SK-N-MC (cell line): Measurements from ENCODE around the gene CDC42EP1.

Experiments used
- DNase-seq: peaks from one replicate; pipeline ENCODE4 v3.0.0-alpha.2; 2011; ENCODE audit warnings: low read depth, low spot score
- H3K27ac ChIP-seq: fragments of 200-600 bp; sonication (generic); 2 replicates; pipeline ENCODE4 v1.5.1; 2016; ENCODE audit warnings: mixed run types
- H3K36me3 ChIP-seq: fragments of 200-600 bp; sonication (generic); 2 replicates; pipeline ENCODE4 v1.6.1; 2017; ENCODE audit warnings: antibody characterized with exemption, low read length, mixed read lengths; ENCODE audit not compliant: insufficient read depth
- H3K4me3 ChIP-seq: fragments of 200-600 bp; sonication (generic); 2 replicates; pipeline ENCODE4 v1.5.1; 2016
- H3K9ac ChIP-seq: fragments of 200-600 bp; sonication (generic); 2 replicates; pipeline ENCODE4 v1.8.0; 2017; ENCODE audit warnings: mixed run types, mixed read lengths; ENCODE audit not compliant: insufficient read length
- H3K9me3 ChIP-seq: fragments of 200-600 bp; sonication (generic); 2 replicates; pipeline ENCODE4 v1.6.1; 2017; ENCODE audit warnings: low read depth, mild to moderate bottlenecking, antibody characterized with exemption, low read length, moderate library complexity, mixed read lengths
- EZH2 ChIP-seq: fragments of 200-600 bp; sonication (generic); IDR thresholded peaks from one replicate; pipeline ENCODE4 v1.6.1; 2017; ENCODE audit warnings: antibody characterized with exemption
- FOXP2 ChIP-seq: optimal IDR thresholded peaks from 2 replicates; pipeline ENCODE3; 2011; ENCODE audit warnings: mild to moderate bottlenecking, moderate library complexity; ENCODE audit not compliant: insufficient read depth; ENCODE audit errors: extremely low read length, control extremely low read depth
- POLR2AphosphoS5 ChIP-seq: IDR thresholded peaks from 2 replicates; pipeline ENCODE4 v1.6.1; 2012; ENCODE audit warnings: mild to moderate bottlenecking, low read depth, low read length, borderline replicate concordance

The CDC42EP1 gene

DNA sequence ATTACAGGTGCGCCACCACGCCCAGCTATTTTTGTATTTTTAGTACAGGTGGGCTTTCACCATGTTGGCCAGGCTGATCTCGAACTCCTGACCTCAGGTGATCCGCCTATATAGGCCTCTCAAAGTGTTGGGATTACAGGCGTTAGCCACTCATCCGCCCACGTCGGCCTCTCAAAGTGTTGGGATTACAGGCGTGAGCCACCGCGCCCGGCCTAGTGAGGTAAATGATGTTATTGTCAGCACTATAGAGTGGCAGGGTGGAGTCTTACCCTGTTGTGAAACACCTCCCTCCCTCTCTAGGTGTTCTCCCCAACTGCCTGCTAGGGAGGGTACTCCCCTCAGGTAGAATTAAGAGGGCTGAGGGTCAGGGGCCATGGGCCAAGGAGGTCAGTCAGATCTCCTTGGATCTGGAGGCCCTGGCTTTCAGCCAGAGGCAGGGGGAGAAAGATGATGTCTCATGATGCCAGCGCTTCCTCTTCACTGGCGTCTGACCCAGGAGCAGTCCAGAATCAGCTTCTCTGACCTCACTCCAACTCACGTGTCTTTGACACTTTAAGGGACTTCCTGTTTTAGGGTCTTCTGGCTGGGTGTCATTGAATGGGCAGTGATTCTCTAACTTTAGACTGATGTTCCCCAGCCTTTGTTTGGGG, 50.3 kb downstream of the CDC42EP1 start:
- Histone ChIP-seq H3K4me3 (no peak overlapping the region), H3K9ac (no peak overlapping the region), H3K27ac (no peak overlapping the region), H3K9me3 (no peaks in the 10 kb centered on the region), H3K36me3 (no peaks in the 10 kb centered on the region; the same call in 1 of the 2 replicates)
- no peak for DNase-seq
- TF ChIP-seq EZH2: no peak
- TF ChIP-seq POLR2AphosphoS5: no peak
- TF ChIP-seq FOXP2: no peak

DNA sequence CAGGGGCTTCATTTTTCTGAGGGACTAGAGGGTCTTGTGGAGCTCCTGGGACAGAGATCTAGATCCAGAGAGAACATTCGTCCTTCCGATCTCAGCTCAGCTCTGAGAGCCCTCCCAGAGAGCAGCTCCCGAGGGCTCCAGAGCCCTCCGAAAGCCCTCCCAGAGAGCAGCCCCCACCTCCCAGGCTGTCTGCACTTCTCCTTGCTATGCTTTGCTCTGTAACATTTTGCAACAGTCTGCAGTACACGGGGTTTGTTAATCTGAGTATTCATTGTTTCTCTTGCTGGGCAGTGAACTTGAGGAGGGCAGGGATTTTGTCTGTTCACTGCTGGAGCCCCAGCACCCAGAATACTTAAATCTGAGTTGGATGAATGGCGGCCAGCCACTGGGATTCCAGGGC, 50.9 kb downstream of the CDC42EP1 start:
- TF ChIP-seq FOXP2 (no peak), POLR2AphosphoS5 (no peak), EZH2 (no peak)
- Histone ChIP-seq H3K4me3 (no peak overlapping the region), H3K9me3 (no peaks in the 10 kb centered on the region), H3K36me3 (no peaks in the 10 kb centered on the region; the same call in 1 of the 2 replicates), H3K9ac (no peak overlapping the region), H3K27ac (no peak overlapping the region)
- no peak for DNase-seq

DNA sequence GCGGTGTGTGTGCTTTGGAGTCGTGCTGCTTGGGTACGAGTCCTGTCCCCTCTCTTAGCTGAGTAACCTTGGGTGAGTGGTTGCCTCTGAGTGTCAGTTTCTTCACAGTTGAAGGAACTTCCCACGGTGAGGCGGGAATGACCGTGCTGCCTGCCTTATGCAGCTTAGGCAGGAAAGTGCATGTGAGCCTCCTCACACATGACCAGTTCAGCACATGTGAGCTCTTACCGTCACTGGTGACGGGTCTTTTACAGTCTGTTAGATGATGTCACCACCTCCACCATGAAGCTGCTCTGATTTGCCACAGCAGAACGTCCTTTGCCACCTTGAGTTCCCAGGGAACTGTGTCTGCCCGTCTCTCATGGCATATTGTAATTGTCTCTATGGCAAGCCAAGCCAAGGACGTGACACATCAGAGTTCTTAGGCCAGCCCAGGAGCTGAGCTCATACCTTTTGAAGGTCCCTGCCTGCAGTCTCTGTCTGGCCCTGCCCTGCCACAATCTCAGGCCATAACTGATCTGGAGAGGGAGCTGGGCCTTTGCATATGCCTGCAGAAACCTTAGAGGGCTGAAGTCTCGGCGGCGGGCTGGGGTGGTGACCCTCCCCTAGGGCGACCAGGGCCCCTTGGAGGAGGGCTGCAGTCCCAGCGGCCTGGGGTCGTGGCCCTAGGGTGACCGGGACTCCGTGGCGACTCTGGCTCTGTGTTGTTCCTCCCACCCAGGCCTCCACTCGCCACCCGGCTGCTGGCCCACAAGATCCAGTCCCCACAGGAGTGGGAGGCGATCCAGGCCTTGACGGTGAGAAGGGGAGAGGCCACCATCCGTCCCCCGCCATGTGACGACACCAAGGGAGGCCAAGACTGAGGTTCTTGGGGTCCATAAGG, 56.2 kb downstream of the CDC42EP1 start:
- Histone ChIP-seq H3K9ac (no peak overlapping the region), H3K4me3 (no peak overlapping the region), H3K36me3 (peaks cover 12% of the 10 kb centered on the region; the same call in 1 of the 2 replicates), H3K27ac (no peak overlapping the region), H3K9me3 (no peaks in the 10 kb centered on the region)
- no peak for TF ChIP-seq POLR2AphosphoS5
- TF ChIP-seq FOXP2: no peak
- no peak for TF ChIP-seq EZH2
- DNase-seq: no peak

DNA sequence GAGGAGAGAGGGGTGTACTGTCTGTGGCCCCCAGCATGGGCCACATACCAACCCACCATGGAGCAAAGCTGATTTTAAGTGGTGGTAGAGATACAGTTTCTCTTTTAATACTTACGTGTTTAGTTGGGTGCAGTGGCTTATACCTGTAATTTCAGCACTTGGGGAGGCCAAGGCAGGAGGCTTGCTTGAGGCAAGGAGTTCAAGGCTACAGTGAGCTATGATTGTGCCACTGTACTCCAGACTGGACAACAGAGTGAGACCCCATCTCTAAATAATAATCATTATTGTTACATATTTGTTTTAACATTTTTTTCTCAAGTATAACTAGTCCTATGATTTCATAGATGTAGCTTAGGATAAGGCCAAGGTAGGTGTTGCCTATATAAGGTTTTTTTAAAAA, 57.2 kb downstream of the CDC42EP1 start:
- TF ChIP-seq FOXP2 (no peak), EZH2 (no peak), POLR2AphosphoS5 (no peak)
- Histone ChIP-seq H3K27ac (no peak overlapping the region), H3K9ac (no peak overlapping the region), H3K36me3 (peaks cover 12% of the 10 kb centered on the region; the same call in 1 of the 2 replicates), H3K9me3 (no peaks in the 10 kb centered on the region), H3K4me3 (no peak overlapping the region)
- DNase-seq: no peak

DNA sequence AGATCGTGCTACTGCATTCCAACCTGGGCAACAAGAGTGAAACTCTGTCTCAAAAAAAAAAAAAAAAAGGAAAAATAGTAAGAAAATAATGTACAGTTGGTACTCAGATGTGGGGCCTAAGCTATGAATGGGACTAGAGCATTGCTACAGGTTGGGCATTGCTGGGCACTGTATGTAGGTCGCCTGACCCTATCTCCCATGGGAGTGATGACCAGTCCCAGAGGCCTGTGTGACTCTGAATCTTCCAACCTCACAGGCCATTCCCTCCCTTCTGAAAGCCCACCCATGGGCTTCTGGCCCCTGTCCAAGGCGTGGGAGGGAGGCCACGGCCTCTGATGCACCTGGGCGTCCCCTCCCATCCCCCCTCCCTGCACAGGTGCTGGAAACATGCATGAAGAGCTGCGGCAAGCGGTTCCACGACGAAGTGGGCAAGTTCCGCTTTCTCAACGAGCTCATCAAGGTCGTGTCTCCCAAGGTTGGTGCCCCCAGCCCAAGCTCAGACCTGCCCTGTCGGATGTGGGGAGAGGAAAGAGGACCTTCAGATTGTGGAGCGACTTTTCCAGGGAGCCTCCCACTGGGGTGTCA, 57.9 kb downstream of the CDC42EP1 start:
- Histone ChIP-seq H3K4me3 (no peak overlapping the region), H3K27ac (no peak overlapping the region), H3K36me3 (peaks cover 12% of the 10 kb centered on the region; the same call in 1 of the 2 replicates), H3K9me3 (no peaks in the 10 kb centered on the region), H3K9ac (no peak overlapping the region)
- DNase-seq: no peak
- TF ChIP-seq EZH2: no peak
- TF ChIP-seq FOXP2: no peak
- TF ChIP-seq POLR2AphosphoS5: no peak

DNA sequence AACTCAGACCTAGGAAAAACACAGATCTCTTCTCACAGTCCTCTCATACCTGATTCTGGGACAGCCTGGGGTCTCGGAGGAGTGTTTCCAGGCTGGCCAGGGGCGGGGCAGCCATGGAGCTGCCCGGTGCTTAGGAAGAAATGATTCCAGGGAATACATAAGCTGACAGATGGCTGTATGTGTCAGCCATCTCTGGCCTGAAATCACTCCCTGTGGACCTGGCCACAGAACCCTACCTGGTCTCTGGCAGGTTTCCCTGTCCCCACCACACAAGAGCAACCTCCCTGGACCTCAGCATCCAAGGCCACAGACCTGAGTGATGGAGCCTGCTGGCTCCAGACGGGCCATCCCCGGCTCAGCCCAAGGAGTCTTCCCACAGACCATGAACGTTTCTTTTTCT, 58.4 kb downstream of the CDC42EP1 start:
- H3K36me3 ChIP-seq: peaks cover 12% of the 10 kb centered on the region; the same call in 1 of the 2 replicates
- H3K4me3 ChIP-seq: no peak overlapping the region
- no peak for DNase-seq
- no peak overlapping the region for H3K27ac ChIP-seq
- TF ChIP-seq POLR2AphosphoS5: no peak
- TF ChIP-seq EZH2: no peak
- no peak for TF ChIP-seq FOXP2
- no peak overlapping the region for H3K9ac ChIP-seq
- no peaks in the 10 kb centered on the region for H3K9me3 ChIP-seq
